ENCODE results near the gene EGLN3.

- TF ChIP-seq CTCF (IDR thresholded peaks at IDR 0.05) (no peak), TCF7L2 (IDR thresholded peaks at IDR 0.05; ENCODE audit: low read depth, low read length) (no peak), POLR2AphosphoS5 (IDR thresholded peaks at IDR 0.05; ENCODE audit: low read depth, low read length) (no peak), REST (IDR thresholded peaks at IDR 0.05; ENCODE audit: insufficient read depth in 1 of 2, low read depth in 2 of 2, low read length in 1 of 2) (no peak)
These were observed 13.9 kb upstream of the EGLN3 start for GRCh38 chr14:33964599-33965317.
